HepG2 (cell line): Measurements from ENCODE around the gene TNFAIP2. TPM values are rescaled to one million over a fixed set of nuclear protein-coding genes. Genes with fewer than 3 reads are reported as not detected.

Experiments
- ARID2 ChIP-seq: sonication (generic); formaldehyde crosslinking; IDR thresholded peaks from 2 replicates; pipeline ENCODE4 v1.8.1; 2022; ENCODE audit warnings: mild to moderate bottlenecking, missing genetic modification reagents, borderline replicate concordance
- ARNTL ChIP-seq: sonication (generic); formaldehyde crosslinking; IDR thresholded peaks from 2 replicates; pipeline ENCODE4 v1.4.0; 2020; ENCODE audit warnings: mild to moderate bottlenecking, missing genetic modification reagents
- HES4 ChIP-seq: sonication (generic); formaldehyde crosslinking; IDR thresholded peaks from 2 replicates; pipeline ENCODE4 v1.9.0; 2021; ENCODE audit warnings: mild to moderate bottlenecking, missing genetic modification reagents, borderline replicate concordance
- KLF12 ChIP-seq: sonication (generic); formaldehyde crosslinking; IDR thresholded peaks from 2 replicates; pipeline ENCODE4 v1.4.0; 2020; ENCODE audit warnings: missing genetic modification reagents, borderline replicate concordance
- LCORL ChIP-seq, 2 experiments: fragments of 450-650 bp in 1 of 2; sonication (generic) in 1 of 2; formaldehyde crosslinking in 1 of 2; IDR thresholded peaks; 2 replicates each; pipeline versions ENCODE4 v1.5.0 to v1.6.1; 2017 to 2020; ENCODE audit warnings: antibody characterized with exemption in 1 of 2, missing genetic modification reagents in 1 of 2
- NFYC ChIP-seq: IDR thresholded peaks from 2 replicates; pipeline ENCODE4 v1.6.1; 2016; ENCODE audit warnings: missing genetic modification reagents, missing compliant biosample characterization
- NR2C2 ChIP-seq: sonication (generic); formaldehyde crosslinking; IDR thresholded peaks from 2 replicates; pipeline ENCODE4 v1.4.0; 2020; ENCODE audit warnings: missing genetic modification reagents, mild to moderate bottlenecking, moderate library complexity, borderline replicate concordance
- POLR2A ChIP-seq, 2 experiments: IDR thresholded peaks; 2 replicates each; pipeline ENCODE4 v1.6.1; 2011; ENCODE audit warnings: low read depth in 2 of 2, low read length in 2 of 2, mild to moderate bottlenecking in 1 of 2, moderate library complexity in 1 of 2; ENCODE audit not compliant: insufficient read depth in 1 of 2
- REPIN1 ChIP-seq: sonication (generic); formaldehyde crosslinking; IDR thresholded peaks from 2 replicates; pipeline ENCODE4 v1.8.0; 2022; ENCODE audit warnings: missing genetic modification reagents, low read depth, mild to moderate bottlenecking, borderline replicate concordance
- RXRA ChIP-seq: sonication (generic); formaldehyde crosslinking; IDR thresholded peaks from 2 replicates; pipeline ENCODE4 v1.5.1; 2020; ENCODE audit warnings: missing genetic modification reagents
- TAF15 ChIP-seq: fragments of 200-400 bp; formaldehyde crosslinking; IDR thresholded peaks from one replicate; pipeline ENCODE4 v1.6.1; 2018; ENCODE audit warnings: mild to moderate bottlenecking, low read depth, low read length; ENCODE audit not compliant: poor library complexity, severe bottlenecking
- ZBTB42 ChIP-seq: sonication (generic); formaldehyde crosslinking; IDR thresholded peaks from 2 replicates; pipeline ENCODE4 v1.5.0; 2020; ENCODE audit warnings: mild to moderate bottlenecking, missing genetic modification reagents
- ZFX ChIP-seq: sonication (generic); formaldehyde crosslinking; IDR thresholded peaks from 2 replicates; pipeline ENCODE4 v1.4.0; 2020; ENCODE audit warnings: mild to moderate bottlenecking, low read depth, missing genetic modification reagents, moderate library complexity
- ZNF263 ChIP-seq: sonication (generic); formaldehyde crosslinking; IDR thresholded peaks from 2 replicates; pipeline ENCODE4 v1.4.0; 2020; ENCODE audit warnings: missing genetic modification reagents
- polyA plus RNA-seq, 8 experiments: library from polyadenylated mRNA; depleted of rRNA in 3 of 8; stranded (reverse) in 7 of 8; unstranded in 1 of 8; fragments of >200 nt; fragmentation: Illumina TruSeq in 4 of 8; extraction: Trizol in 4 of 8; gene quantifications; 2 replicates each; pipeline versions ENCODE4 v1.2.1 to v1.2.3, GENCODE V29; 2011 to 2016; ENCODE audit warnings: low read depth in 4 of 8, missing spikeins in 1 of 8, mixed read lengths in 1 of 8; ENCODE audit not compliant: insufficient read depth in 1 of 8
- total RNA-seq, 5 experiments: library from RNA; depleted of rRNA; stranded (reverse); fragments of >200 nt; fragmentation: Illumina TruSeq; extraction: Trizol; gene quantifications; 2 replicates each; pipeline ENCODE4 v1.2.3, GENCODE V29; 2016; ENCODE audit warnings: low read depth in 1 of 5
- TF ChIP-seq, protein P1 (sequence below): sonication (generic); formaldehyde crosslinking; IDR thresholded peaks from 2 replicates; pipeline ENCODE4 v1.5.1; 2020; ENCODE audit warnings: mild to moderate bottlenecking, moderate library complexity, missing genetic modification reagents
- TF ChIP-seq, protein P2 (sequence below): sonication (generic); formaldehyde crosslinking; IDR thresholded peaks from 2 replicates; pipeline ENCODE4 v1.9.0; 2022; ENCODE audit warnings: missing genetic modification reagents, mild to moderate bottlenecking, borderline replicate concordance
- TF ChIP-seq, protein P3 (sequence below): sonication (generic); formaldehyde crosslinking; IDR thresholded peaks from 2 replicates; pipeline ENCODE4 v1.8.0; 2022; ENCODE audit warnings: missing genetic modification reagents, mild to moderate bottlenecking, borderline replicate concordance

The TNFAIP2 gene
- total and polyA plus RNA-seq, 2 of the 13 experiments (the other 11 are each of a cell fraction or from before 2014, with no cell fraction given) = 0.46 to 1.5 TPM

GRCh38 chr14:103112400-103113243, 10.6 kb upstream of the TNFAIP2 start (continued):
- TF ChIP-seq ZFX = peak; percentile 53
- TF ChIP-seq, protein P1, sequence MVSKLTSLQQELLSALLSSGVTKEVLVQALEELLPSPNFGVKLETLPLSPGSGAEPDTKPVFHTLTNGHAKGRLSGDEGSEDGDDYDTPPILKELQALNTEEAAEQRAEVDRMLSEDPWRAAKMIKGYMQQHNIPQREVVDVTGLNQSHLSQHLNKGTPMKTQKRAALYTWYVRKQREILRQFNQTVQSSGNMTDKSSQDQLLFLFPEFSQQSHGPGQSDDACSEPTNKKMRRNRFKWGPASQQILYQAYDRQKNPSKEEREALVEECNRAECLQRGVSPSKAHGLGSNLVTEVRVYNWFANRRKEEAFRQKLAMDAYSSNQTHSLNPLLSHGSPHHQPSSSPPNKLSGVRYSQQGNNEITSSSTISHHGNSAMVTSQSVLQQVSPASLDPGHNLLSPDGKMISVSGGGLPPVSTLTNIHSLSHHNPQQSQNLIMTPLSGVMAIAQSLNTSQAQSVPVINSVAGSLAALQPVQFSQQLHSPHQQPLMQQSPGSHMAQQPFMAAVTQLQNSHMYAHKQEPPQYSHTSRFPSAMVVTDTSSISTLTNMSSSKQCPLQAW (CRISPR knock-in tag) = 0 out of 2 replicates have a peak, but pooled peaks have one; percentile 36
- TF ChIP-seq, protein P2, sequence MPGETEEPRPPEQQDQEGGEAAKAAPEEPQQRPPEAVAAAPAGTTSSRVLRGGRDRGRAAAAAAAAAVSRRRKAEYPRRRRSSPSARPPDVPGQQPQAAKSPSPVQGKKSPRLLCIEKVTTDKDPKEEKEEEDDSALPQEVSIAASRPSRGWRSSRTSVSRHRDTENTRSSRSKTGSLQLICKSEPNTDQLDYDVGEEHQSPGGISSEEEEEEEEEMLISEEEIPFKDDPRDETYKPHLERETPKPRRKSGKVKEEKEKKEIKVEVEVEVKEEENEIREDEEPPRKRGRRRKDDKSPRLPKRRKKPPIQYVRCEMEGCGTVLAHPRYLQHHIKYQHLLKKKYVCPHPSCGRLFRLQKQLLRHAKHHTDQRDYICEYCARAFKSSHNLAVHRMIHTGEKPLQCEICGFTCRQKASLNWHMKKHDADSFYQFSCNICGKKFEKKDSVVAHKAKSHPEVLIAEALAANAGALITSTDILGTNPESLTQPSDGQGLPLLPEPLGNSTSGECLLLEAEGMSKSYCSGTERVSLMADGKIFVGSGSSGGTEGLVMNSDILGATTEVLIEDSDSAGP (CRISPR knock-in tag) = 0 out of 2 replicates have a peak, but pooled peaks have one; percentile 30
- no peak for TF ChIP-seq ZNF263
- peak; percentile 45; the same call in 1 of the 2 replicates for TF ChIP-seq HES4 (CRISPR knock-in tag)
- TF ChIP-seq POLR2A (IDR thresholded peaks at IDR 0.05; ENCODE audit: insufficient read depth in 1 of 2, low read depth in 2 of 2, low read length in 2 of 2) = peak in 1 of 2 experiments; percentile 48; a peak in 2 of 4 replicates
- TF ChIP-seq ZBTB42 (CRISPR knock-in tag) = no peak
- TF ChIP-seq NFYC = peak; percentile 28; the same call in 1 of the 2 replicates
- peak; percentile 45; the same call in 1 of the 2 replicates for TF ChIP-seq REPIN1 (CRISPR knock-in tag)
- no peak for TF ChIP-seq RXRA (CRISPR knock-in tag)
- 0 out of 2 replicates have a peak, but pooled peaks have one; percentile 25 for TF ChIP-seq ARID2
- TF ChIP-seq KLF12 = no peak
- TF ChIP-seq LCORL (IDR thresholded peaks at IDR 0.05) = no peak
- TF ChIP-seq LCORL (CRISPR knock-in tag; IDR thresholded peaks at IDR 0.05) = peak; percentile 20; the same call in 1 of the 2 replicates
- peak; percentile 82 for TF ChIP-seq ARNTL (CRISPR knock-in tag)
- peak; percentile 10 for TF ChIP-seq TAF15
- TF ChIP-seq NR2C2 (CRISPR knock-in tag) = peak; percentile 15; the same call in 1 of the 2 replicates
- TF ChIP-seq, protein P3, sequence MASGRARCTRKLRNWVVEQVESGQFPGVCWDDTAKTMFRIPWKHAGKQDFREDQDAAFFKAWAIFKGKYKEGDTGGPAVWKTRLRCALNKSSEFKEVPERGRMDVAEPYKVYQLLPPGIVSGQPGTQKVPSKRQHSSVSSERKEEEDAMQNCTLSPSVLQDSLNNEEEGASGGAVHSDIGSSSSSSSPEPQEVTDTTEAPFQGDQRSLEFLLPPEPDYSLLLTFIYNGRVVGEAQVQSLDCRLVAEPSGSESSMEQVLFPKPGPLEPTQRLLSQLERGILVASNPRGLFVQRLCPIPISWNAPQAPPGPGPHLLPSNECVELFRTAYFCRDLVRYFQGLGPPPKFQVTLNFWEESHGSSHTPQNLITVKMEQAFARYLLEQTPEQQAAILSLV (CRISPR knock-in tag) = 0 out of 2 replicates have a peak, but pooled peaks have one; percentile 4
